Peyer's patch (tissue), 4 donors: ENCODE measurements around the gene CELA1. TPM values are rescaled to one million over a fixed set of nuclear protein-coding genes. Genes with fewer than 3 reads are reported as not detected.
A peak's percentile ranks its signal among the peaks of the same experiment; 100 is the strongest.

Experiments
- DNase-seq, 3 donors: peaks; one replicate each; pipeline ENCODE4 v3.0.0-alpha.2; 2017 to 2019
- H3K27ac ChIP-seq, 4 donors: fragments of 200-600 bp; sonication (generic); one replicate each; pipeline ENCODE4 v1.5.1; 2016 to 2019
- H3K27me3 ChIP-seq, 2 donors: fragments of 200-600 bp; sonication (generic); one replicate each; pipeline ENCODE4 v1.5.1; 2019
- H3K36me3 ChIP-seq, 3 donors: fragments of 200-600 bp; sonication (generic); one replicate each; pipeline ENCODE4 v1.5.1; 2016 to 2019
- H3K4me1 ChIP-seq, 4 donors: fragments of 200-600 bp; sonication (generic); one replicate each; pipeline ENCODE4 v1.5.1; 2016 to 2019
- H3K4me3 ChIP-seq, 4 donors: fragments of 200-600 bp; sonication (generic); 1 replicate in 3 of 4; 2 replicates in 1 of 4; pipeline ENCODE4 v1.5.1; 2016 to 2019; ENCODE audit warnings: mild to moderate bottlenecking in 1 of 4
- H3K9me3 ChIP-seq, 4 donors: fragments of 200-600 bp; sonication (generic); one replicate each; pipeline ENCODE4 v1.5.1; 2016 to 2019; ENCODE audit warnings: mild to moderate bottlenecking in 1 of 4
- POLR2A ChIP-seq, 2 donors: fragments of 450-650 bp; IDR thresholded peaks; one replicate each; pipeline ENCODE4 v1.5.1; 2017; ENCODE audit warnings: antibody characterized with exemption in 2 of 2, mild to moderate bottlenecking in 2 of 2, moderate library complexity in 2 of 2
- total RNA-seq, 4 donors: library from RNA; depleted of rRNA; stranded (reverse); fragments of >200 nt; gene quantifications; one replicate each; pipeline ENCODE4 v1.1.0, GENCODE V29; 2016
- TF ChIP-seq, protein P1 (sequence below), 6 experiments: fragments of 450-650 bp in 4 of 6; fragments of 200-600 bp in 2 of 6; sonication (generic) in 1 of 6; IDR thresholded peaks; one replicate each; pipeline ENCODE4 v1.5.1; 2017 to 2019; ENCODE audit warnings: antibody characterized with exemption in 6 of 6, mild to moderate bottlenecking in 3 of 6, moderate library complexity in 1 of 6

Gene CELA1
- total RNA-seq, 4 donors from 2014 or later: not detected

DNA sequence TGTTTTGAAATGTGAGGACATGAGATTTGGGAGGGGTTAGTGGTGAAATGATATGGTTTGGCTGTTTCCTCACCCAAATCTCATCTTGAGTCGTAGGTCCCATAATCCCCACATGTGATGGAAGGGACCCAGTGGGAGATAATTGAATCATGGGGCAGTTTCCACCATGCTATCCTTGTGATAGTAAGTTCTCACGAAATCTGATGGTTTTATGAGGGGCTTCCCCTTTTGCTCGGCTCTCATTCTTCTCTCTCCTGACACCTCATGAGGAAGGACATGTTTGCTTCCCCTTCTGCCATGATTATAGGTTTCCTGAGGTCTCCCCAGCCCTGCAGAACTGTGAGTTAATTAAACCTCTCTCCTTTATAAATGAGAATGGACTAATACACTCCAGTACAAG is 26.7 kb upstream of the CELA1 start:
- H3K27ac ChIP-seq: no peak overlapping the region
- no peak overlapping the region for H3K4me3 ChIP-seq
- TF ChIP-seq, protein P1, sequence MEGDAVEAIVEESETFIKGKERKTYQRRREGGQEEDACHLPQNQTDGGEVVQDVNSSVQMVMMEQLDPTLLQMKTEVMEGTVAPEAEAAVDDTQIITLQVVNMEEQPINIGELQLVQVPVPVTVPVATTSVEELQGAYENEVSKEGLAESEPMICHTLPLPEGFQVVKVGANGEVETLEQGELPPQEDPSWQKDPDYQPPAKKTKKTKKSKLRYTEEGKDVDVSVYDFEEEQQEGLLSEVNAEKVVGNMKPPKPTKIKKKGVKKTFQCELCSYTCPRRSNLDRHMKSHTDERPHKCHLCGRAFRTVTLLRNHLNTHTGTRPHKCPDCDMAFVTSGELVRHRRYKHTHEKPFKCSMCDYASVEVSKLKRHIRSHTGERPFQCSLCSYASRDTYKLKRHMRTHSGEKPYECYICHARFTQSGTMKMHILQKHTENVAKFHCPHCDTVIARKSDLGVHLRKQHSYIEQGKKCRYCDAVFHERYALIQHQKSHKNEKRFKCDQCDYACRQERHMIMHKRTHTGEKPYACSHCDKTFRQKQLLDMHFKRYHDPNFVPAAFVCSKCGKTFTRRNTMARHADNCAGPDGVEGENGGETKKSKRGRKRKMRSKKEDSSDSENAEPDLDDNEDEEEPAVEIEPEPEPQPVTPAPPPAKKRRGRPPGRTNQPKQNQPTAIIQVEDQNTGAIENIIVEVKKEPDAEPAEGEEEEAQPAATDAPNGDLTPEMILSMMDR (IDR thresholded peaks at IDR 0.05): no peak
- TF ChIP-seq POLR2A (IDR thresholded peaks at IDR 0.05): no peak
- no peak for DNase-seq
- H3K27me3 ChIP-seq: no peaks in the 10 kb centered on the region
- H3K9me3 ChIP-seq: no peaks in the 10 kb centered on the region
- H3K36me3 ChIP-seq: peaks cover 0 to 11% (median 0%) of the 10 kb centered on the region in 3 donors
- H3K4me1 ChIP-seq: peaks cover 0 to 15% (median 12%) of the 10 kb centered on the region in 4 donors

DNA sequence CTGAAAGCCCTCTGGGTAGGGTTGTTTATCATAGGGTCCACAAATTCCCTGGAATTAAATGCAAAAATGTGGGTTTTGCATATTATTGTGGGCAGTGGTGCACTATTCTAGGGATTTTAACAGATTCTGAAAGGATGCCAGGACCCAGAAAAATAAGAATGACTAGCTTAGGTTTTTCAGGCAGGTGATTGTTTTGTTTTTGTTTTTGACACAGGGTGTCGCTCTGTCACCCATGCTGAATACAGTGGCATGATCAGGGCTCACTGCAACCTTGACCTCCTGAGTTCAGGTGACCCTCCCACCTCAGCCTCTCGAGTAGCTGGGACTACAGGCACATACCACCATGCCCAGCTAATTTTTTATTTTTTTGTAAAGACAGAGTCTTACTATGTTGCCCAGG is 25.5 kb upstream of the CELA1 start:
- Histone ChIP-seq H3K9me3 (no peaks in the 10 kb centered on the region), H3K27me3 (no peaks in the 10 kb centered on the region), H3K4me1 (peaks cover 0 to 15% (median 12%) of the 10 kb centered on the region in 4 donors), H3K27ac (no peak overlapping the region), H3K4me3 (no peak overlapping the region), H3K36me3 (peaks cover 0 to 6% (median 0%) of the 10 kb centered on the region in 3 donors)
- TF ChIP-seq, protein P1 (IDR thresholded peaks at IDR 0.05): no peak
- TF ChIP-seq POLR2A (IDR thresholded peaks at IDR 0.05): no peak
- DNase-seq: no peak

DNA sequence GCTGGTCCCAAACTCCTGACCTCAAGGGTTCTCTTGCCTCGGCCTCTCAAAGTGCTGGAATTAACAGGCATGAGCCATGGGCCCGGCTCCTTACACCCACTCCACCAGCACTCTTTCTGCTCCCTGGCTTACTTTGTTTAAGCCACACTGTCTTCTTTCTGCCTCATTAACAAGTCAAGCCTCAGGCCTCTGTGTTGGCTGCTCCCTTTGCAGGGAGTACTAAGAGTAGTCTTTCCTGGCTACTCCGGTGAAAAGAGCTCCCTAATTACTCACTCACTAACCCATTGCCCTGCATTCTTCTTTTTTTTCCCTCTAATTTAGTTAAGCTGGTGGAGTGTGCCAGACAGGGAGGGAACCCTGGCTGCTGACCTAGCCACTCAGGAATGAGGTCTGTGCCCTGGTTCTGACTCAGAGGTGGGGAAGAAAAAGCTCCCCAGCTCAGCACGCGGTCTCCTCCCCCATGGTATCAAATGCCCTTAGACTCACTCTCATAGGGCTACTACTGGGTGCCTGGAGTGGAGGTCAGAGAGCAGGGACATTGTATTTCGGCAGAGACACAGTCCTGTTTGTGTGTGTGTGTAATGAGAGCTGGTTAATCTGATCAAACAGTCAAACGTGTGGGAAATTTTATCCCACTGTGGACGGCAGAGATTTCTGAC is 24.9 kb upstream of the CELA1 start:
- Histone ChIP-seq H3K27me3 (no peaks in the 10 kb centered on the region), H3K36me3 (peaks cover 0 to 4% (median 0%) of the 10 kb centered on the region in 3 donors), H3K27ac (peak overlapping the region in 2 of 4 donors; percentile 4 to 25), H3K9me3 (no peaks in the 10 kb centered on the region), H3K4me3 (no peak overlapping the region), H3K4me1 (peaks cover 0 to 15% (median 12%) of the 10 kb centered on the region in 4 donors)
- no peak for TF ChIP-seq POLR2A (IDR thresholded peaks at IDR 0.05)
- TF ChIP-seq, protein P1 (IDR thresholded peaks at IDR 0.05): no peak
- DNase-seq: peak in 1 of 3 donors; percentile 64

DNA sequence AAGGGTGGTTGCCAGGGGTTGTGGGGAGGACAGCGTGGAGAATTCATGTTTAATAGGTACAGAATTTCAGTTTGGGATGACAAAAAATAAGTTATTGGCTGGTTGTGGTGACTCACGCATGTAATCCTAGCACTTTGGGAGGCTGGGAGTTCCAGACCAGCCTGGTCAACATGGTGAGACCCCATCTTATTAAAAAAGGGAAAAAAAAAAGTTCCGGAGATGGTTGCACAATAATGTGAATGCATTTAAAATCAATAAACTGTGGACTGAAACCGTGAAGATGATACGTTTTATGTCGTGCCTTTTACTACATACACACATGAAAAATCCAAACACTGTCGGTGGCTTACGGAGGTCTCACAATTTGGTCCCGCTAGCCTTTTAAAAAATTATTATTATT is 24.2 kb upstream of the CELA1 start:
- Histone ChIP-seq H3K4me3 (no peak overlapping the region), H3K4me1 (peaks cover 0 to 15% (median 12%) of the 10 kb centered on the region in 4 donors), H3K36me3 (peaks cover 0 to 4% (median 0%) of the 10 kb centered on the region in 3 donors), H3K27ac (no peak overlapping the region), H3K9me3 (no peaks in the 10 kb centered on the region), H3K27me3 (no peaks in the 10 kb centered on the region)
- no peak for DNase-seq
- TF ChIP-seq, protein P1 (IDR thresholded peaks at IDR 0.05): no peak
- no peak for TF ChIP-seq POLR2A (IDR thresholded peaks at IDR 0.05)

DNA sequence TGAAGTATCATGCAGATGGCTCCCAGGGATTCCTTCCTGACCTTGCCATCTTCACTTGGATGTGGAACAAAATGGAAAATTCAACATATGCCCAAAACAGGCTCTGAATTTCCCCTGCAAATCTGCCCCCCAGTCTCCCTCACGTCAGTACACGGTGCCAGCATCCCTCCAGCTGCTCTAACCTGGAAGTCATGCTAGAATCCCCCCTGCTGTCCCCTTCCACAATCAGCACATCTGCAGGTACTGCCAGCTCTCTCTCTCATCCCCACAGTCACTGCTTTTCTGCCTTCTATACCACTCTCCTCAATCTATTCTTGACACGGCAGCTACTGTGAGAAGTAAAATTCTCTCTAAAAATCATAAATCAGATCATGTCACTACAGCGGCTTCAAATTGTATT is 23.1 kb upstream of the CELA1 start:
- DNase-seq: no peak
- H3K4me1 ChIP-seq: peaks cover 0 to 15% (median 12%) of the 10 kb centered on the region in 4 donors
- H3K4me3 ChIP-seq: peak overlapping the region in 1 of 4 donors; percentile 12
- no peaks in the 10 kb centered on the region for H3K9me3 ChIP-seq
- peak overlapping the region in 3 of 4 donors; percentile 48 to 75 (median 67) for H3K27ac ChIP-seq
- H3K27me3 ChIP-seq: no peaks in the 10 kb centered on the region
- H3K36me3 ChIP-seq: peaks cover 0 to 4% (median 0%) of the 10 kb centered on the region in 3 donors
- no peak for TF ChIP-seq POLR2A (IDR thresholded peaks at IDR 0.05)
- TF ChIP-seq, protein P1 (IDR thresholded peaks at IDR 0.05): no peak
